ENCODE results near the gene ENPEP.
A peak's percentile ranks its signal among the peaks of the same experiment; 100 is the strongest.
"Not testable (repeated sequence)": the region's sequence is repeated elsewhere in the genome, so short reads cannot be mapped to it uniquely, and the experiment has no call there.

Gene ENPEP

DNA sequence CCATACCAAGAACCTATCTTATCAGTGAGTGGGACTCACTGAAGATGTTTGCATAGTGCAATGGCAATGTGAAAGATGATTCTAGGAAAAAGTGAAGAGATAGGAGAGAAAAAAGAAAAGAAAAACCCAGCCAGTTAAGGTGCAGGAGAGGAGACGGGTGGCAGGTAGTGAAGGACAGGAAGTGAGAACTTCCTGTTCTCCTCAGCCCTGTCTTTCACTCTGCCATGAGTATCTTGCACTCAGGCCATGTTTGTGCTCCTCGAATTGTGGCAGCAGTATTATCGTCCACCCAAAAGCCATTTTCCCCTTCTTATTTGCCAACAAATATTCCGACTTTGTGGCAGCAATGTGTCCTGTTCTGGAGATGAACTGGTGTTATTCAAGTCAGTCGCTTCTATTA is 8.6 kb upstream of the ENPEP start:
- no peaks in the 10 kb centered on the region for H3K36me3 ChIP-seq (ENCODE audit: control insufficient read depth, insufficient read depth, low read length)
- TF ChIP-seq, protein P1, sequence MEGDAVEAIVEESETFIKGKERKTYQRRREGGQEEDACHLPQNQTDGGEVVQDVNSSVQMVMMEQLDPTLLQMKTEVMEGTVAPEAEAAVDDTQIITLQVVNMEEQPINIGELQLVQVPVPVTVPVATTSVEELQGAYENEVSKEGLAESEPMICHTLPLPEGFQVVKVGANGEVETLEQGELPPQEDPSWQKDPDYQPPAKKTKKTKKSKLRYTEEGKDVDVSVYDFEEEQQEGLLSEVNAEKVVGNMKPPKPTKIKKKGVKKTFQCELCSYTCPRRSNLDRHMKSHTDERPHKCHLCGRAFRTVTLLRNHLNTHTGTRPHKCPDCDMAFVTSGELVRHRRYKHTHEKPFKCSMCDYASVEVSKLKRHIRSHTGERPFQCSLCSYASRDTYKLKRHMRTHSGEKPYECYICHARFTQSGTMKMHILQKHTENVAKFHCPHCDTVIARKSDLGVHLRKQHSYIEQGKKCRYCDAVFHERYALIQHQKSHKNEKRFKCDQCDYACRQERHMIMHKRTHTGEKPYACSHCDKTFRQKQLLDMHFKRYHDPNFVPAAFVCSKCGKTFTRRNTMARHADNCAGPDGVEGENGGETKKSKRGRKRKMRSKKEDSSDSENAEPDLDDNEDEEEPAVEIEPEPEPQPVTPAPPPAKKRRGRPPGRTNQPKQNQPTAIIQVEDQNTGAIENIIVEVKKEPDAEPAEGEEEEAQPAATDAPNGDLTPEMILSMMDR (IDR thresholded peaks at IDR 0.05; ENCODE audit: insufficient read depth, low read length, poor library complexity, severe bottlenecking), result no peak
- DNase-seq (ENCODE audit: extremely low read depth, insufficient read length), result no peak
- H3K4me3 ChIP-seq (replicated peaks; ENCODE audit: low read depth, low read length), result no peak overlapping the region
- H3K27me3 ChIP-seq (replicated peaks; ENCODE audit: control insufficient read depth, insufficient read depth, low read length), result no peaks in the 10 kb centered on the region

DNA sequence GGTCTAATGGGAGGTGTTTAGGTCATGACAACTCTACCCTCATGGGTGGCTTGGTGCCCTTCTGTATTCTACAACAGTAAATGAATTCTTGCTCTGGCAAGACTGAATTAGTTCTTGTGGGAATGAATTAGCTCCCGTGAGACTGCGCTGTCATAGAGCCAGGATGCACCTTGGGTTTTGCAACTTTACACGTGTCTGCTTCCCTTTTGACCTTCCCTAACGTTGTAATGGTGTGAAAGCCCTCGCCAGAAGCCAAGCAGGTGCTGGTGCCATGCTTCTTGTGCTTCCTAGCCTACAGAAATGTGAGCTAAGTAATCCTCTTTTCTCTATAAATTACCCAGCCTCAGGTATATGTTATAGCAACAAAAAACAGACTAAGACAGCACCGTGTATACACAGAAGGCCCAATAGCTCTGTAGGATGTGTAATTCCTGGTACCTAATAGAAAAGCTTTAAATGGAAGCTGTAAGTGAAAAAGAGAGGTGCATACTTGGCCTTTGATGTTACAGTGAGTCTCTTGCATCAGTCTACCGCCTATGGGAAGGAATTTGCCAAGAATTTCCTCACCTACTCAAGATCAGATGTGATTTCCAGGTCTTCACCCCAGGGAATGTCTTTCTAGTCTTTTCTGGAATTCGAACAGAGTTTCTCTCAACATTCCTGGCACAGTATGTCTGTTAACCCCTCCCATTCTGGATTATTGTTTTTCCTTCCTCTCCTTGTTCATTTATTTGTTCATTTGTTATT is 3.2 kb upstream of the ENPEP start:
- DNase-seq (ENCODE audit: extremely low read depth, insufficient read length), result no peak
- Histone ChIP-seq H3K4me3 (replicated peaks; ENCODE audit: low read depth, low read length) (no peak overlapping the region), H3K36me3 (ENCODE audit: control insufficient read depth, insufficient read depth, low read length) (no peaks in the 10 kb centered on the region), H3K27me3 (replicated peaks; ENCODE audit: control insufficient read depth, insufficient read depth, low read length) (no peaks in the 10 kb centered on the region)
- TF ChIP-seq, protein P1 (IDR thresholded peaks at IDR 0.05; ENCODE audit: insufficient read depth, low read length, poor library complexity, severe bottlenecking), result no peak

GRCh38 chr4:110474481-110474880 is 1.5 kb upstream of the ENPEP start:
- no peak for DNase-seq (ENCODE audit: extremely low read depth, insufficient read length)
- Histone ChIP-seq H3K27me3 (replicated peaks; ENCODE audit: control insufficient read depth, insufficient read depth, low read length) (no peaks in the 10 kb centered on the region), H3K36me3 (ENCODE audit: control insufficient read depth, insufficient read depth, low read length) (no peaks in the 10 kb centered on the region), H3K4me3 (replicated peaks; ENCODE audit: low read depth, low read length) (no peak overlapping the region)
- TF ChIP-seq, protein P1 (IDR thresholded peaks at IDR 0.05; ENCODE audit: insufficient read depth, low read length, poor library complexity, severe bottlenecking), result no peak

DNA sequence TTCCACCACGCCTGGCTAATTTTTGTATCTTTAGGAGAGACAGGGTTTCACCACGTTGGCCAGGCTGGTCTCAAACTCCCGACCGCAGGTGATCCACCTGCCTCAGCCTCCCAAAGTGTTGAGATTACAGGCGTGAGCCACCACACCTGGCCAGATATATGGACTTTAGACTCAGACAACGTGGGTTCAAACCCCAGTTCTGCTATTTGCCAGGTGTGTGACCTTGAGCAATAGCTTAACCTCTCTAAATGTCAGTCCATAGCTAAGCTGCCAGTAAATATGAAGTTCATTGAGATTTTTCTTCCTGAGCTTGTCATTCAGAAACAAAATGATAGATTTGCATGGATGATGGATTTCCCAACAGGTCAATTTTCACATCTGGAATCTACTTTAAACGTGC is 875 bp upstream of the ENPEP start:
- DNase-seq (ENCODE audit: extremely low read depth, insufficient read length); H3K36me3 ChIP-seq (ENCODE audit: control insufficient read depth, insufficient read depth, low read length); H3K27me3 ChIP-seq (replicated peaks; ENCODE audit: control insufficient read depth, insufficient read depth, low read length); H3K4me3 ChIP-seq (replicated peaks; ENCODE audit: low read depth, low read length): not testable (repeated sequence)

- DNase-seq (ENCODE audit: extremely low read depth, insufficient read length), result no peak
- TF ChIP-seq, protein P1 (IDR thresholded peaks at IDR 0.05; ENCODE audit: insufficient read depth, low read length, poor library complexity, severe bottlenecking), result no peak
- Histone ChIP-seq H3K4me3 (replicated peaks; ENCODE audit: low read depth, low read length) (no peak overlapping the region), H3K36me3 (ENCODE audit: control insufficient read depth, insufficient read depth, low read length) (no peaks in the 10 kb centered on the region), H3K27me3 (replicated peaks; ENCODE audit: control insufficient read depth, insufficient read depth, low read length) (no peaks in the 10 kb centered on the region)
Measured at GRCh38 chr4:110477836-110478235, 1.9 kb downstream of the ENPEP start.

DNA sequence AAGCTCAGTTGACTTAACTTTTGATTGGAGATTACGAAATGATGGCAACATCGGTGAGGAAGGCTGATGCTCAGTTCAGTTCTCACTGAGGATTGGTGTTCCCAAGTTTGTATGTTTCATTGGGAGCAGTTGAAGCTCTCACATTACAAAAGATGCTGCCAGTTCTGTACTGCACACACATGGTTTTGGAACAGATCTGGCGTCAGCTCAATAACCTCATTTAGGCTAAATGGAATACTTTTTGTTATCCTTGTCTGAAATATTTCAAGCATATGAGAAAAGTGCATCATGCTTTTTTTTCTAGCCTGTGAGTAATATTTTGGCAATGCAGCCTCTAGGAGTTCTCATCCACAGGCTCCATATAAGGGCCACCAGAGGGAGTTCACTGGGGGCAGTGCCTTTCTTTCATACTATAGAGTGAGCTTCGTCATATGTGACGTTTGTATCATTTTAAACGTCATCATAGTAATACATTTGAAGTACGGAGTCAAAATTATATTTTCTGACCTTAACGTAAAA is 4.1 kb downstream of the ENPEP start:
- TF ChIP-seq, protein P1 (IDR thresholded peaks at IDR 0.05; ENCODE audit: insufficient read depth, low read length, poor library complexity, severe bottlenecking), result peak; percentile 7

More for the DNA sequence above, 4.1 kb downstream of the ENPEP start:
- H3K36me3 ChIP-seq (ENCODE audit: control insufficient read depth, insufficient read depth, low read length), result no peaks in the 10 kb centered on the region
- H3K27me3 ChIP-seq (replicated peaks; ENCODE audit: control insufficient read depth, insufficient read depth, low read length), result no peaks in the 10 kb centered on the region
- H3K4me3 ChIP-seq (replicated peaks; ENCODE audit: low read depth, low read length), result no peak overlapping the region
- DNase-seq (ENCODE audit: extremely low read depth, insufficient read length), result no peak

Data from GM06990 (cell line).